NCI-H524 treated with DMSO at 0.1 percent for 48 hours (cell line): ENCODE results near the gene CDK11A.
"Not testable (repeated sequence)": the region's sequence is repeated elsewhere in the genome, so short reads cannot be mapped to it uniquely, and the experiment has no call there.

Experiments used
- DNase-seq: peaks from one replicate; lab custom pipeline; 2025; lab: John Stamatoyannopoulos, UW

Gene CDK11A

DNA sequence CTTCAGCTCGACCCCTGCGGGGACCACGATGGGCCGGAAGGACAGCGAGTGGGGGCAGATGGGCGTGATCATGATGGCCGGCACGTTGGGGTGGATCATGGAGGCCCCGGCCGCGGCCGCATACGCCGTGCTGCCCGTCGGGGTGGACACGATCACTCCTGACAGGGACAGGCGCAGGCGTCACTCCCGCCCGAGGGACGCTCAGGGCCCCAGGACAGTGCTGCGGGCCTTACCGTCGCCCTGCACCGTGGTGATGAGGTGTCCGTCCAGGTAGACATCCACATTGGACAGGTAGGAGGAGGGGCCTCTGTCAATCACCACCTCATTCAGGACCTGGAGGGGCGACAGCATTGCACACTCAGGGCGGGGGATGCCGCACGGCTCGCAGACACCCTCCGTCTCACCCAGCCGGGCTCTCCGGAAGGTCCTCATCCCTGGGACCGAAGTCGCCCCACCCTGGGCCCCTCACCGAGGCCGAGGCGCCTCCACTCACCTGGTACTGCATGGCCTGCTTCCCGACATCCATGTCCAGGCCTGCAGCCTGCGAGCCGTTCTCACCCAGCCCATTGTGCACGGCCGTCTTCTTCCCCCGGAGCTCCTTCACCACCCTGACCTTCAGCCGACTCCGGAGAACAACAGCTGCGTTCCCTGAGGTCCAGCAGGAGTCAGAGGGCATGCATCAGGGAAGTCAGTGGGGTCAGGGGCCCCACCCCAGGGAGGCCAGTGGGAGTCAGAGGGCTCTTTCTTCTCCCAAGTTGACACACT lies 30.1 kb upstream of the CDK11A start:
- no peak for DNase-seq

- no peak for DNase-seq
Measured at GRCh38 chr1:1753607-1754005, 29.4 kb upstream of the CDK11A start.

DNA sequence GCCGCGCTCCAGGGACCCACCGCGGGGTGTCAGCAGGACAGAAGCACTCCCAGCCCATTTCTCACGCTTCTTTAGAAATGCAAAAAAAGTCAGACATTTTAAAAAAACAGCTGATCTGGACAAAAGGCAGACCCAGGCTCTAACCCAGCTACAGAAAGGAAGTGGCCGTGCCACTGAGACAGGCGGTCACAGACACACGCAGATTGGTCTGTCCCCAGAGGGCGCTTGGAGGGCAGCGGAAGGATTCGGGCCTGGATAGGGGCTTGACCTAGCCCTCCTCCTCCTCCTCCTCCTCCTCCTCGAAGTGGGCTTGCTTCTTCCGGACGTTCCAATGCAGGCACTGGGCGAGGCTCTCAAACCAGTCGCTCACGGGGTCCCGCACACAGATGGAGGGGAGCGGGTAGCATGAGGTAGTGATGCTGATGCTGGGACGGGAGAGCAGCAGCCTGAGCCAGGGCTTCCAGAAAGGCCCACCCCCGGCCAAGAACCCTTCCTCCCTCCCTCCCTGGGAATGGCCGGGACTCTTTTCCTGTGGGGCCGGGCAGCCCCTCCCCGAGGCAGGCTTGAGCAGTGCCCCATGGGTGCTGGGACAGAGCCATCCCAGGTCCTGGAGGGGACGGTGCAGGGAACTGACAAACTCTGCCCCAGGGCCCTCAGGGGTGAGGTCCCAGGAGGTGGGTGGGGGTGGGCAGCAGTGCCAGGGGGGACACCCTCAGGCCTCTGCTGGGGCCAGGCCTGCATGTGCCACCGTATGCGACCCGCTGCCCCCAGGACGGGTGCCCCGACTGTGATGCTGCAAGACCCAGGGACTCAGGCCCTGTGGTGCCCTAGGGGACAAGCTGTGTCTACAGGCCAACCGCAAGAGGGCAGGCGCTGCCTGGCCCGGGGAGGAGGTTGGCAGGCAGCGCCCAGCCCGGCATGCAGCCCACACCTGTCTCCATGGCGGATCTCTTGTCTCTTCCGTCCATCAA lies 28.8 kb upstream of the CDK11A start:
- DNase-seq, result no peak

DNA sequence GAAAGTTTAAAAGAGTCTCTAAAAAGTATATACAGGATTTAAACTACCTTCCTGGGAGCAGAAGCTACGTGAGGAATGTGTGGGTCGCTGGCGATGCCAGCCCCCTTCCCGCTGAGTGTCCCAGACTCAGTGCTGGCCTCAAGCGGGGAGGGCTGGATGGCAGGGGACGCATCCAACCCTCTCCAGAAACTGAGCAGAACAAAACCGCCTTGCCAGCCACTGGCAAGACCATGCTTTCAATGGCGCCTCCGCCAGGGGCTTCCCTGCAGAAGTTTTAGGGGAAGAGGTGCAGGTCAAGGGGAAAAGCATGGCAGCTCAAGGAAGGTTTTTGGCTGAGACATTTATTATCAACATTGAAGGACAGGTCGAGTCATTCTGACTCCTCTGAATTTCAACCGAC lies 28.0 kb upstream of the CDK11A start:
- DNase-seq, result no peak

DNA sequence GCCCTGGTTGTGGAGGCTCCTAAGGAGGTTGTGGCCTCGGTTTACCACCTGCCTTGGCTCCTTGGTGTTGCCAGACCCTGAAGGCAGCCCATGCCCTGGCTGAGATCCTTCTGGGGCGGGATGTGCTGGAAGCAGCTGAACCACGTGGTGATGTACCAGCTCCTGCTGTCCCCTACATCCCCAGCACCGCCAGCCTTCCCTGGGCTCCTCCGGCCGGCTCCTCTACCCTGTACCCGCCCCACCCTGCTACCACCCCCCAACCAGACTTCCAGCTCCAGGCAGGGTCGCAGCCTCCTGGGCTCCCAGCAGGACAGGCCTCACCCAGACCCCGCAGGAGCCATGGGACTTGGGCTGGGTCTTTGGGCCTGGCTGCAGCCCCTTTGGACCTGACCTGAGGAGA lies 25.8 kb upstream of the CDK11A start:
- not testable (repeated sequence) for DNase-seq

DNA sequence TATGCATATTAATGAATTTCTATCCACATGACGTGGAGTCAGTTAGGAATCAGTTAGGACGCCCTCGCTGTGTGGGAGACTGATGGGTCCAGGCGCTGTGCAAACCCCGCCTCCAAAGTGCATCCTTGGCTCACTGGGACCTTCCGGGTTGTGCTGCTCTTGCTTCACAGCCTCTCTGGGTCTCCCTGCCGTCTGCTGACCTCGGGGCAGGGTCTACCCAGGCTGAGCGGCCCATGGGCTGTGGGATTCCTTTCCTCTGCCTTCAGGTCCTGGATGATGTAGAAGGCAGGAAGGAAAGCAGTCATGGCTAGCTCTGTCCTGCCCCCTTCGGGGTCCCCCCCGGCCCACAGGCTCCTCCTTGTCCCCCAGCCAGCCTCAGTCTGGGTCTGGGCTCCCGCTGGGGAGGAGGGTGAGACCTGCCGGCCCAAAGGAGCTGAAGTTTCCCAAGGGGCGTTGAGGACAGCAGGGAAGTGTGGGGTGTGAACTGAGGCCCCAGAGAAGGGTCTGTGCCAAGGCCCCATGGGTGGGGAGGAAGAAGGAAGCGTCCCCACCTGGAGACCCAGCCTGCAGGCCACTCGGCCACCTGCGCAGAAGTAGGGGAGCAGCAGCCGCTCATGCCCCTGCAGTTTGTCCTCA lies 24.6 kb upstream of the CDK11A start:
- no peak for DNase-seq

DNA sequence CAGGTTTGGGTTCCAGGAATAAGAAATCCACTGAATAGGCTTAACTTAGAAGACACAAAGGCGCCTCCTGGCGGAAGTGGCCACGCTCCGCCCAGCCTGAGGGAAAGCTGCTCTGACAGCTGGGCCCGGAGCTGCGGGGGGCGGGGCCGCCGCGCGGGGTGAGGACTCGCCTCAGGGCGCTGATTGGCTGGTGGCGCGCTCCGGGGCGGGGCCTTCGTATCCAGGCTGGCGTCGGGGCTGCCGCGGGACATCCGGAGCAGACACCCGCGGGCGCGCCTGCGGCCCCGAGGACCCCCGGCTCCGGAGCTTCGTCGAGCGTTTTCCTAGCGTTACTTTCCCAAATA lies 22.4 kb upstream of the CDK11A start:
- DNase-seq, result not testable (repeated sequence)

- DNase-seq, result not testable (repeated sequence)
Measured at GRCh38 chr1:1745651-1746565, 21.8 kb upstream of the CDK11A start.

- DNase-seq, result not testable (repeated sequence)
Measured at GRCh38 chr1:1742529-1742928, 18.4 kb upstream of the CDK11A start.

DNA sequence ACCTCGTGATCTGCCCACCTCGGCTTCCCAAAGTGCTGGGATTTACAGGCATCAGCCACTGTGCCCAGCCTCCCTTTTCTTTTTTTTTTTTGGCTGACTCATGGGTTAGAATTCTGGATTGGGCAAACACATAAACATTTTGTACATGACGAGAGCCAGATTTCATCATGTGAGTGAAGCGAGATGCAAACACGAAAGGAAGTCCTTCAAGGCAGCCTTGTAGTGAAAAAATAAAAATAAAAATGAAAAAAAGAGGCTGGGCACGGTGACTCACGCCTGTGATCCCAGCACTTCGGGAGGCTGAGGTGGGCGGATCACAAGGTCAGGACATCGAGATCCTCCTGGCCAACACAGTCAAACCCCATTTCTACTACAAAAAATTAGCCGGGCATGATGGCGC lies 16.9 kb upstream of the CDK11A start:
- DNase-seq, result not testable (repeated sequence)

- not testable (repeated sequence) for DNase-seq
Measured at GRCh38 chr1:1738799-1739337, 14.7 kb upstream of the CDK11A start.

GRCh38 chr1:1737675-1738590 lies 13.8 kb upstream of the CDK11A start:
- DNase-seq, result not testable (repeated sequence)

DNA sequence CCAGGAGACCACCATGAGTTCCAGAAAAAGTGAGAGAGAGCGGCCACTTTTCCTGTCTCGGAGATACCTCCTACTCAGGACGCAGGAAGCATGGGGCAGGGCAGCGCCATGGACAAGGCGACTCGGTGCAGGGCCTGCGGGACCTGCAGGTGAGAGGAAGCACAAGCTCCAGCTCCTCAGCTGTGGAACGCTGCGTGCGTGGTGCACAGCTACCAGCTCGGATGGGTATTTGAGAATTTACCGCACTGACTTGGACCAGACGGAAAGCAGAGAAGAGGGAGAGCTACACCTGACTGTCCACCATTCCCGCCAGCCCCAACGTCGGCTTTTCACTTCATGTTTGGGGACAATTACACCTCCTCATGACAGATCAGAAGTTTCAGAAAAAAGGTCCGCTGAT lies 8.2 kb upstream of the CDK11A start:
- no peak for DNase-seq

GRCh38 chr1:1730870-1731269 lies 6.7 kb upstream of the CDK11A start:
- DNase-seq, result no peak

GRCh38 chr1:1730230-1730629 lies 6.1 kb upstream of the CDK11A start:
- not testable (repeated sequence) for DNase-seq

- not testable (repeated sequence) for DNase-seq
Measured at GRCh38 chr1:1729116-1729816, 5.1 kb upstream of the CDK11A start.

- DNase-seq, result not testable (repeated sequence)
Measured at GRCh38 chr1:1728308-1729005, 4.3 kb upstream of the CDK11A start.

- DNase-seq, result not testable (repeated sequence)
Measured at GRCh38 chr1:1727131-1727651, 3.0 kb upstream of the CDK11A start.

DNA sequence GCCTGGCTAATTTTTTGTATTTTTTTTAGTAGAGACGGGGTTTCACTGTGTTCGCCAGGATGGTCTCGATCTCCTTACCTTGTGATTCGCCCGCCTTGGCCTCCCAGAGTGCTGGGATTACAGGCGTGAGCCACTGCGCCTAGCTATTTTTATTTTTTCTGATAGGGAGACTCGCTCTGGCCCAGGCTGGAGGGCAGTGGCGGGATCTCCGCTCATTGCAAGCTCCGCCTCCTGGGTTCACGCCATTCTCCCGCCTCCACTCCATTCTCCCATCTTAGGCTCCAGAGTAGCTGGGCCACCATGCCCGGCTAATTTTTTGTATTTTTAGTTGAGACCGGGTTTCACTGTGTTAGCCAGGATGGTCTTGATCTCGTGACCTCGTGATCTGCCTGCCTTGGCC lies 1.9 kb upstream of the CDK11A start:
- DNase-seq, result not testable (repeated sequence)
